HG03095 (cell line): ENCODE measurements around the gene CNPY1.

Source experiments
- ATAC-seq: cut with Tn5 transposase; IDR thresholded peaks from one replicate; pipeline ENCODE4 v1.9.1; 2021; ENCODE audit warnings: moderate library complexity; ENCODE audit not compliant: unreplicated experiment

The CNPY1 gene

DNA sequence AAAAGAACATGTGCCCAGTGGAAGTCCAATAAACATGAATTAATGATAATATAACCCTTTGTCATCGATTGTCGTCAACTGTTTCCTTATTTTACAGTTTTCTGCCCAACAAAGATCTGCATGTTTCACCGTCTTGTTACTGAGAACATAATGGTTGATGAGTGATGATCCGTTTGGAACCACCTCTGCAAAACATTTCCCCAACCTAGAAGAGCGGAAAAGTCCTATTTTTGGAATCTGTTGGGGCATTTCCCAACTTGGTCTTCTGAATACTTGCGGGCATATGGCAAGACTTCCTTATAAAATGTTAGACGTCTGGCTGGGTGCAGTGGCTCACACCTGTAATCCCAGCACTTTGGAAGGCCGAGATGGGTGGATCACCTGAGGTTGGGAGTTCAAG is 32.1 kb downstream of the CNPY1 start:
- ATAC-seq: no peak

DNA sequence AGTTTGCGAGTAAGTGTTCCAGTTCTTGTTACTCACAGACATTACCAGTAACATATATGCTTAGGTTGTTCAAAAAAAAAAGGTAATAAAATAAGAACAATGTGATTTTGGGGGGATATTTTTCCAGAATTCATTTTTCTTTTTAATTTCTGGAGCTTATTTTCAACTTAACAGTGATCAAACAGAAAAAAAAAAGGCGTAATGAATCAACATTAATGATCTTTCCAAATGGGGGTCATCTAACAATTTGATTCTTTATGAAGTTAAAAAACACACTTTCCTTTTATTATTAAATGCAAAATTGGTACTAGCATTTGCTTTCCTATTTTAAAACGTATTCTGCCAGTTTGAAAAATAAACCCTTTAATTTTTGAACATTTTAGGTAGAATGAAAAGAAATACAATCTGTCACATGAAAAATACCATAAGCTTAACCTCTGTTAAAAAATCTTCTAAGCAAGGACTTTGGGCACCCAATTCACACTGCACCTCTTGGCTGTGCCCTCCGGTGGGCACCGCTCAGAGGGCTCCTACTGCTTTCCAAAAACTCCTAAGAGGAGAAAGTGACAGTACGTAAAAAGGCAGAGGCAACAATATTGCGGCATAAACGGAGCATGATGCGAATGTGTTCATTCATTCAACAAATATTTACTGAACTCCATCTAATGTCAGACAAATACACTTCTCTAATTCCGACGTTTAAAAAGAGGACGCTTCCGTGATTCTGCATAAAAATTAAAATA is 32.6 kb downstream of the CNPY1 start:
- no peak for ATAC-seq

DNA sequence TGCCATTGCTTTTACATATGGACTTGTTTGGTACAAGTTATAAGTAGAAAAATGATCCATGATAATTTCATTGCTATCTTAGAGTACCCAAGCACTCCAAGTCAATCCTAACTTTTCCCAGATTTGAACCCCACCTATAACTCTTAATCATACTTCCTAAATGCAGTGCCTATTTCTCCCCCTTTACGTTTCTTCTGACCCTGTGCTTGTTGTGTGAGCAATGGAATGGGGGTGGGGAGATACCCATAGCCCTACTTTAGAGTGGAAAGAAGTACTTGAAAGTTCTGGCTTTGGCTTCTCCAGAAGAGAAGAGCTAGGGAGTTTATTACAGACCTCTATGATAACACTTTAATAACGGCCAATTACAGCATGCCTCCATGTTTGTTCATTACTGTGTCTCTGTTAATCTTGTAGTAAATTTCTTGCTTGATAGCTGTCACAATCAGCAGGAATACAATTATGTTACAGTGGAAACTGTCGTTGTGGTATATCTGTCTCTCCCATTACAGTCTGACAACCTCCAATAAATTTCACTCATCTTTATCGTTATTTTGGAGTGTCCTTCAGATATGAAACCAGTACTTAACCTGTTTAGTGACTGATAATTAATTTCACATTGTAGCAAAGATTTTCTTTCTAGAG is 34.0 kb downstream of the CNPY1 start:
- no peak for ATAC-seq

DNA sequence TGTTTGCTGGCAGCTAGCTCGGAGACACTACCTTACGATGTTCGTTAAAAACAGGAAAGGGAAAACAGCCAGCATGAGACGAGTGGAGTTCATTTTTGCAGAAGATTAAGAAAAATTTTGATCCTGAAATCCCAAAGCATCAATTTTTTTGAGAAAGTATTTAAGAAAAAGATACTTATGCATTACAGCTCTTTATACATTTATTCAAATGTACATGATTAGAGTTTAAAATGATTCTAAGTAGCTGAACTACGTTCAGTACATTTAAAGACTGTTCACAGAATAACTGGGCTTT is 34.7 kb downstream of the CNPY1 start:
- ATAC-seq: no peak

DNA sequence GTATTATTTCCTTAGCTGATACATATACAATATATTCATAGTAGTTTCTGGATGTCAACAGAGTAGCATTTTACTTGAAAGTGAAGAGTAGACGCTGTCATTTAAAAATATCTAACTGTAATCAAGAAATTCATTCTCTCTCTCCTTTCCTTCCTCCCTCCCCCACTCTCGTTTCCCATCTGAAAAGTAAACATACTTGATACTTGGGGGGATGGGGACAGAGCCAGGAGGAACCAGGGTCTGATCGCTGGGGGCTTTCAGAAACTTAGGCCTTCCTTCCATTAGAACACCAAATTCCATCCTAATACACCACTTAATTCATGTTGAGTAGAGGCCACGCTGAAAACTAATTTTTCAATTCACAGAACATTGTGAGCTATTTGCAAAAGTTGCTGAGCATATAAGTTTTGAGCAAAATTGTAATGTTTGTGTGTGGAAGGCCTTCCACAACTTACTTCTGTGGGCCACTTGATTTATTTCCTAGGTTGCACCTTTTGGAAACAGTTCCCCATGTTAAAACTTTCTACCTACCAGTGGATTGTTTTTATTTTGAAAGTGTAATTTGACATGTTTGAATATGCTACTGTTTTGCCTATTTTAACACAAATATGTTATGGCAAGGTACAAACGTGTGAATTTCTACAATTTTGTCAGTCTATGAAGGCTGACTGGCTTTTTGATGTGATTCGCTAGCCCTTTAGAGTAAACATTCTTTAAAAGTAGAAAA is 35.2 kb downstream of the CNPY1 start:
- ATAC-seq: no peak

DNA sequence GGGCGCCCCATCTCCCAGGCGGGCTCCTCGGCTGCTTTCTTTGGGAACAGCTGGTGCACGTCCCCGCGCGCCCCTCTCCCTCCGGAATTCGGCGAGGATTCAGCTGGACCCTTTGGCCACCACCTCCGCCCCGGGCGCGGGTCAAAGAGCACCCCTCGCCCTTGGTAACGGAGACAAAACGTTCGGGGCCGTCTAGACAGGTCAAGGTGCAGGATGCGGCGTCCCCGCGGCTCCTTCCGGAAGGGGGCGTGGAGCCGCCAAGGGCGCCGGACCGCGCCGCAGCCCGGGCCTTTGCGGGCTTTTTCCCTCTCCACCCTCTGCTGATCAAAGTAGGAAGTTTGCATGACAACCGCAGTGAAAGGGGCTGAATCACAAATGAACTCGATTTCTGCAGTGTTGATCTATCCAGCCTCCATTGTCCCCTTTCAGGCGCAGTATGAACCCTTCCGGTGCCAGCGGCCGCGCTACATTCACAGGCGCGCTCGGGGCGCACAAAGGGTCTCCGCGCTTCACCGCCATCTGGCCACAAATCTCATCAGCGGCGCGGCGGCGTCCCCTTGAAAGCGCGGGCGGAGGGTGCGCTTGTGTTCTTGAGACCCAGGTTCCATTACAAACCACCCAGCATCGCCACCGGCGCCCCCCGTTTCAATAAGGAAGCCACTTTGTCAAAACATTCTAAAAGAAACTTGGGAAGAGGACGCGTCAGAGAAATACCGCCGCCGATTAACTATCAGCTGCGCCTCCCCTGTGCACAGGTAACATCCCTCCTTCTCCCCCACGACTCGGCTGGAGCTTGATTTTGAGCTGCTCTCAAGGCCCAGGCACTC is 36.4 kb downstream of the CNPY1 start:
- no peak for ATAC-seq

DNA sequence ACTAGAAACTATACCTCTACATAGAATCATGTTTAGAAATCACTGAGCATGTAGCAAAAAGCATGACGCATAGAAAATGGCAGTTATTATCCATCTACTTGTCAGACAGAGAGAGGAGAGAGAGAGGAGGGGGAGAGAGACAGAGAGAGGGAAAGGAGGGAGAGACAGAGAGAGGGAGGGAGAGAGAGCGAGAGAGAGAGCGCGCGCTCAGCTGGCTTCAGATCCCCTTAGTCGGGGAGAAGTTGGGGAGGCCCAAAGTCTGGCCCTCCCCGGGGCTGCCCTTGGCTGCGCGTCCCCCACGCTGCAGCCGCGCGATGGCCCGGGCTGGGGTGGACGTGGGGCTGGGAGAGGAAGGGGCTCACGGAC is 37.0 kb downstream of the CNPY1 start:
- ATAC-seq: no peak

DNA sequence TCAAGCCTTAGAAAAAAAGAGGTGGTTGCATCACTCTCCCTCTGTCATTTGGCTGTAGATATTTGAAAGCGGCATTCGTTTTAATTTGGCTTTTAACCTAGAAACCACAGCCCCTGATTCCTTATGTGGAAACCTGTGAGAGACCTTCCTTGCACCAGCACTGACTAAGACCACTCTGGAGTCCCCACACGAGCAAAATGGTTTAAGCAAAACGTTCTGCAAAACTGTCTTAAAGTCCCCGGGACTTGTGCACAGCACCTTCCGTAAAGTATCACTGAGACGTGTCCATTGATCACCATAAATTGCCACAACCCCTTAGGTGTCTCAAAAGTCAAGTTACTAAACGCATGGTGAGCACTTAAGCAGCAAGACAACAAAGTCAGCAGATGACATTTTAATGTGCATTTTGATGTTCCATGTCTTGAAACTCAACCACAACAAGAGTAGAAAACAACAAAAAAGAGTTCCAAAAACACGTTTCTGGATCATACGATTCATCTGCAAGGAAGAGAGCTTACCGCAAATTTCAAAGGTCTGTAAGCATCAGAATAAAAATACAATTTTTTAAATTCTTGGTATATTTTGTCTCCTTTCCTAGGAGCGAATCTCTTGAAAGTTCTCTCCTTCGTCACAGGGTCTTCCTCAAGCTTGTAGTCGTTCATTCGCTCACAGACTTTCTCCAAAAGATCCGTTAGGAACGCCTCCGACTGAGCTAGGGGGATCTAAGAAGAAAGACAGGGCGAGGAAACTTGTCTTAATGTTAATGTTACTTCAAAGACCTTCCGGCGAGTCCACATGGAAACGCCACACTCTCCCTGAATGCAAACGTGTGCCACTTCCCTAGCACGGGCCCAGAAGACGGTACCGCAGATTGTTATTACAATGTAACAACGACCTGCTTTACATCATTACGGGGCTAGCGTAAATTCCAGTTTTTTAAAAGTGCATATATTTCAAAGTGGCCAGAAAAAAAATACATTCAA is 37.7 kb downstream of the CNPY1 start:
- ATAC-seq: no peak

DNA sequence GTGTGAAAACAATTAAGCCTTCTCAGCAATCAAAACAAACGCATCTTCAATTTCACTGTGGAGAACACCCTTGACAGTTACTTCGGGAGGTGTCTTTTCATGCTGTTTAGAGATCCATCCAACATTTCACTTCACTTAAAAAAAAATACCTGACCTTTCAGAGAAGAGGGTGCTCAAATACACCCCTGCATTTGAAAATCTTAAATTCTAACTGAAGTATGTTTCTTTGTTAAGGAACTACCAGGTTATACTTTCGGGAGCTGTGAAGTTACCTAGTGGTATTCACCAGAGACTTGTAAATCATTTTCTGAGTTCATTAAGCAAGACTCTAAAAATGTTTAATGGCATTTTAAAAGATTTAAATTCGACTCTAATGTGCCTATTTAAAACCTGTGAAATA is 38.8 kb downstream of the CNPY1 start:
- ATAC-seq: no peak

DNA sequence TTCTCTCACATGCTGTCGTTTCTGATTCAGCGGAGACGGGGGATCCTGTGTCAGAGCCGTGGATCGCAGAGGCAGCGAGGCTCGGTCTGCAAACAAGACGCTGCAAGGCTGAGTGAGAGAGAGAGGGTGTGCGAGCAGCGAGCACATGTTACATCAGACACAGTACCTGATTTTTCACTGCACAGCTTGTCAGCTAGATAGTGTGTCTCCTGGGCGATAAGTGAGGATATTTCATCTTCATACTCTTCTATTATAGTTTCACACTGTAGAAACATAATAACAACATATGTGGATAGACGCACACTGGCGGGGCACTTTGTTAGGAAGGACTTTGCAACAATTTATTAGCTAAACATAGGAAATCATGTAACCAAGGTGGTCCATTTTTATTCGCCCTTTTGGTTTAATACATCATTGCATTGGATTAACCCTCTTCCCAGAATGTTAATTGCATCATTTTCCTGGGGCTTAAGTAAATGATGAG is 39.5 kb downstream of the CNPY1 start:
- no peak for ATAC-seq

DNA sequence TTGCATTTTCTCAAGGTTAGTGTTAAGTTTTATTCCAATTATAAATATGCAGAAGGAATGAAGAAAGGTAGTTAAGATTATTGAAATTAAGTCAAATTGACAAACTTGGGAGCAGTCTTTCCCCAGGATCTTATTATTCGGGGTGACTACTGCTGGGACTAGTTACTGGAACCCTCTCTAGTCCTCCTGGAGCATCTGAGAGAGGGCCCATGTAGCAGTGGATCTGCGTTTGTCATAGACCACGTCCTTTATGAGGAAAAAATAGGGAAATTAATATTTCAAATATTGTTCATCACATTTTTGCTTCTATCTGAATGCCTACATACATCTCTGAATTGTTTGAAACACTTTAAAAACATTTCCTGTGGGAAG is 41.0 kb downstream of the CNPY1 start:
- ATAC-seq: no peak

DNA sequence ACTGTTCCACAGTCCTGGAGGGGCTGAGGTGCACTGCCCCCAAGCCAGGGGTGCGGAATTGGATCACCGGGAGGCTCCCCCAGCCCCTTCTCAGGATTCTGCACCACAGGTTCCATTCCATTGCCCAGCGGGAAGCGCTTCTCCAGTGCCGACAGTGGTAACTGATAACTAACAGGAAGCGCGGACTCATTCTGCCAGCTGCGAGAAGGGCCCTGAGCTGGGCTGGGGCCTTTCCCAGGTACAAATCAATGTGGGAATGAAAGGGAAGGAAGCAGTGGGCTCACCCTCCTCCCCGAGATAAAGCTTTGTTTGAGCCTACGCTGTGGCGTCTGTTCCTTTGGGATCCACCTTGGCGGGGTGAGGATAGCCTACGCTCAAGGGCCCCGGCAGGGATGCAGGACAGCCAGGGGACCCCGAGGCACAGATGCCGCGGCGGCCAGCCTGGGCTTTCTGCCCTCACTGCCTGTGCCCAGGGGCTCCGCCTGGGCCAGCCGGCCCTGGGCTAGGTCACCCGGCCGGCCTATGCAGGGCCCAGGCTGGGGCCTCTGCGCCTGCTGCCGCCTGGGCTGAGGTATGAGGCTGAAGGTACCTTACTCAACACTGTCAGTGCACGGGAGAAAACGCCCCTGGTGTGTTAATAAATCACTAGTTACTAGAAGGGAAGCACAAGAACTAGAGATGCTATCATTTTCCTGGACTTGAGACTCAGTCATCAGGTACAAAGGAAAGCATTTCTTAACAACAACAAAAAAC is 49.0 kb downstream of the CNPY1 start:
- ATAC-seq: no peak

DNA sequence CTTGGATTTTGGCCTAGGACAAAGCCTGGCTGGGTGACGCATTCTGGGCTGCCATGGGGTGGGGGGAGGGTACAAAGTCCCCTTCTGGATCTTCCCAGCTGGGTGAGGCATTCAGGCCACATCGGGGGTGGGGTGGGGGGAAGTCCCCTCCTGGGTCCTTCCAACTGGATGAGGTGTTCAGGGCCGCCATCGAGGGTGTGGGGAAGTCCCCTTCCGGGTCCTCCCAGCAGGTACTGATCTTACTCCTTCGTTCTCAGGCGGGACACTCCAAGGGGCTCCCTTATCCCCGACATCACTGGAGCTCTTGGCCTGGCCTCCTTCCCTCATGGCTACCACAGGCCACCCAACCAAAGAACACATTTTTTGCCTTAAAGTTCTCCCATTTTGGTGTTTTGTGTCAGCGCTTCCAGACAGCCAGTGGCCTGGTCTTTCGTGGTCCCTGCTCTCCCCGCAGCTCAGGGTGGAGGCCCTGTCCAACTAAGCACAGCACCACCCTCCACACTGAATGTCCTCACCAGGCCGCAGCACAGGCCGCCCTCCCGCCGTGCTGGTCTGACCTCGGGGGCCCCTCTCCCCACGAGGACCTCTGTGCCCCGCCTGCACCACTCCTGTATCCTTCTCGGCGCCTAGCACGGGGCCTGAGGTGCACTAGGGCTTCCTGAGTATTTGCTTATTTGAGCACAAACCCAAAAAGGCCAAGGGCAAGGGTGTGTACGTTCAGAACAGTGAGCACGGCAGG is 49.9 kb downstream of the CNPY1 start:
- ATAC-seq: no peak

DNA sequence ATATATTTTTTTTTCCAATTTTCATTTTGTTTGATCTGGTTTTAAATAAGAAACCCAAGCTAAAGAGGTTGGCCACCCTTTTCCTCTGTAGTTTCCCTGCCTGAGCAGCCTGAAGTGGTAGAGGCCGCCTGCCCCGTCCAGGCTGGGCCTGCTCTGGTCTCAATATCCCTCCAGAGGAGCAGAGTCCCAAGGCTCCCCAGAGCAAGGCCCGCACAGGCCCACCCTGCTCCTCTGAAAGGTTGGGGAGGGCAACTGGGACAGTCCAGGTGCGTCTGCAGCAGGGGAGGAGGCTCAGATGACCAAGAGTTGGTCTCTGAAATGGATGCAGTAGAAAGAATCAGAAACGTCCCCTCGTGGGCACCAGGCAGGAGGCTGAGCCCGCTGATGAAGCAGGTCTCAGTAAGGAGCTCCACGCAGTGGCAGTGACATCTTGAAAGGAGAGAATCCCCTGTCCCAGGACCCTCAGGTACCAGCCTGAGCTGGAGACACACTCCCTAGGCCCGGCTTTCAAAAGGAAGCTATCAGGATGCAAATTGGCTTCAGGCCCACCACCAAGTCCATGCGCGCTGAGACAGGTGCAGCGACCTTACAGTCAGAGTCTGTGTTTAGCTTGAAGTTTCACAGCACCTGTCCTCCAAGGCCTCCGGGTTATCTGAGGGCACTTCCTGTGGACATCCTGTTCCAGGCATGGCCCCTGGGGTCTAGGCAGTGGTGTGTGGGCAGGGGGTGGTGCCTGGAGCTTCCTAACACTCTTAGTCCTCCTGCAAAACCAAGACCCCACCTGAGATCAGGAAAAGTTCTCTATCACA is 50.7 kb downstream of the CNPY1 start:
- ATAC-seq: no peak

DNA sequence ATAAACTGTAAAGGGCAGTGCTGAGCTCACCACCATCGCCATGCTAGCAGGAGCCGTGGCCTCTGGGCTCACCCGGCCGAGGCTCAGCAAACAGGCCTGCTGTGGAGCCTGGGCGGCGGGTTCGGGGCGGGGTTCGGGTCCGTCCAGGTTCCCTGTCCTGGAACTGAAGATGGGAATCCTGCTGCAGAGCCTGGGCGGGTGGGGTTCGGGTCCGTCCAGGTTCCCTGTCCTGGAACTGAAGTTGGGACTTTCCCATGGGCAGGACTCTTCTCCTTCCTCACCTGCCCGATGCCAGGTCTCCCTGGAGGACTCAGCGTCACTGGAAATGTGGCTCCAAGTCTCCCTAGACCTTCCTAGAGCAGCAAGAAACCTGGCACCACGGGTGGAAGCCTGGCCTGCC is 51.8 kb downstream of the CNPY1 start:
- no peak for ATAC-seq

DNA sequence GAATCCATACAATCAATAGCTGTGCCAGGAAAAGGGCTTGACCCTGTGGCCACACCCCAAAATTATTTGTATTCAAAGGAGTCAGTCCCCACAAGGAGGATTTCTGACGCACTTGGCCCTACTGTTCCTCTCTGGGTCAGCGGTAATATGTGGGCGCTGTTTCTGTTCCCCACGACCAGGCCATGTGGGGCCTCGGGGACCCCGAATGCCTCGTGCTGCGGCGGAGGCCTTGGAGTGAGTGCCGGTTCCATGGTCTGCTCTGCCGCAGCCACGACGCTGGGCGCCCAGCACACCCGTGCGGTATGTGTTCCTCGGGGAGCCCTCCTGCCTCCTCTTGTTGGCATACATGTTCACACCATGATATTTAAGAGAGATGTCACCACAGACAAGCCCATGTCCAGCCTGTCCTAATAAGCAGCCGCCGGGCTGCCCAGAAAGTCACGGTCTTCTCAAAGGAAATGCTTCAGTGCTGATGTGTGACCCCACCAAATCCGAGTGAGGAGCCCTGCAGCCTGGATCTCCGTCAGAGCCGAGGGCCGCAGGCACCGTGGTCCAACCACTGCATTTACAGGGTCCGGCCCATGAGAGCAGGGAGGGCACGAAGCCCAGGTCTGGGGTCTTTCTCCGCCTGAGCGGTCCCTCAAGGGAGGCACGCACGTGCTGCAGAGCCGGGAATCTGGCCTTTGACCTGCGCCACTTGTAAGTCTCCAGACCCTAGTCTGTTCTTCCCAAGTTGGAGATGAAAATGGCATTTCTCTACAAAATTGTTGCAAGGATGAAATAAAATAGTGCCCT is 52.4 kb downstream of the CNPY1 start:
- ATAC-seq: no peak

DNA sequence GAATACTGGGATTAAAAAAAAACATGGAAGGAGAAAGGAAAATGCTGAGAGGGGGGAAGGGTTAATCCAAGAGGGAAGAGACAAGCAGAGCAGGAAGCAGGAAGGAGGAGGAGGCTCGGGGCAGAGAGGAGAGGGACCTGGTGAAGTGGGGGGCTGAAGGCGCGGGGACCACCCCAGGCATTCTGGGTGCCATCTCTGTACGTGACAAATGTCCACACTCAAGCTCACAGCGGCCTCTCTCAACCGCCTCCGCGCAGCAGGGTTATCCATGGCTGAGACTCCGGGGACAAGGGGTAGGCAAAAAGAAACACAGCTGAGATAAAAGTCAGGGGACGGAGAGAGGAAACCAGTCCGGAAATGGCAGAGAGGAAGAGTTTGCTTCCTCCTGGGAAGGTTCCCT is 54.5 kb downstream of the CNPY1 start:
- no peak for ATAC-seq
